BLaER1 treated with 17β-estradiol and CSF1 and Interleukin-3, amounts not matched to agents 10 nM and 100 nM (cell line): Measurements from ENCODE around the gene ASB13.

ENCODE experiments used
- H3K27ac ChIP-seq, 11 experiments: shearing (Covaris generic); formaldehyde crosslinking; 2 replicates each; pipeline ENCODE4 v1.8.1; 2022
- H3K27me3 ChIP-seq, 11 experiments: shearing (Covaris generic); formaldehyde crosslinking; 2 replicates each; pipeline ENCODE4 v1.8.1; 2022
- H3K36me3 ChIP-seq, 11 experiments: shearing (Covaris generic); formaldehyde crosslinking; 2 replicates each; pipeline ENCODE4 v1.8.1; 2022
- H3K4me1 ChIP-seq, 10 experiments: shearing (Covaris generic); formaldehyde crosslinking; 2 replicates each; pipeline ENCODE4 v1.8.1; 2022
- H3K4me2 ChIP-seq, 11 experiments: shearing (Covaris generic); formaldehyde crosslinking; 2 replicates each; pipeline ENCODE4 v1.8.1; 2022
- H3K4me3 ChIP-seq, 10 experiments: shearing (Covaris generic); formaldehyde crosslinking; 2 replicates each; pipeline ENCODE4 v1.8.1; 2022
- H3K9ac ChIP-seq, 11 experiments: shearing (Covaris generic); formaldehyde crosslinking; 2 replicates each; pipeline ENCODE4 v1.8.1; 2022
- H3K9me3 ChIP-seq, 11 experiments: shearing (Covaris generic); formaldehyde crosslinking; replicated peaks in 1 of 11; 2 replicates each; pipeline ENCODE4 v1.8.1; 2022
- H4K20me1 ChIP-seq, 11 experiments: shearing (Covaris generic); formaldehyde crosslinking; 2 replicates each; pipeline ENCODE4 v1.8.1; 2022
- Cebpa-rat ChIP-seq, 11 experiments: shearing (Covaris generic); IDR thresholded peaks; 2 replicates each; pipeline ENCODE4 v1.8.1; 2022

Gene ASB13

DNA sequence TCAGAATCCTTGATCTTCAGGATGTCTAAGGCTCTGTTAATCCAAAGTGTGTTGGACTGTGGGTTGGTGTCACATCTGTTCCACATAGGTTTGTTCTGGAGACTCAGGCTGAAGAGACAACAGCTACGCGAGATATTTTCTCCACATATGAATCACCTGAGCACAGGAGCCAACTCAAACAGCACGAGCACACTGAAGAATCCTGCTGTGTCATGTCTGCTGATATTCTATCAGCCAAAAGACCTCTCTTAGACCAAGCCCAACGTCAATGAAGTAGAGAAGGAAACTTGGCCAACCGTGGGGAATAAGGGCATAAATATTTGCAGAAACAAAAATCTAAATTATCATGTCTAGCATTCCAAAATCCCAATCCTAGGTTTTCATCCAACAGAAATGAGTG, 15.5 kb upstream of the ASB13 start:
- 0 out of 22 replicates have a peak, but pooled peaks cover 0 to 3% (median 0%) of the 10 kb centered on the region in 11 experiments for H3K27me3 ChIP-seq
- H3K4me1 ChIP-seq: peaks cover 4 to 17% (median 11%) of the 10 kb centered on the region in 10 experiments; a peak in 17 of 20 replicates
- no peaks in the 10 kb centered on the region for H3K36me3 ChIP-seq
- H3K27ac ChIP-seq: no peak overlapping the region
- no peak overlapping the region for H3K4me3 ChIP-seq
- H3K4me2 ChIP-seq: no peak overlapping the region
- TF ChIP-seq Cebpa-rat (IDR thresholded peaks at IDR 0.05): no peak
- peaks cover 0 to 6% (median 0%) of the 10 kb centered on the region in 11 experiments; a peak in 6 of 22 replicates for H3K9me3 ChIP-seq
- H3K9ac ChIP-seq: no peak overlapping the region
- H4K20me1 ChIP-seq: peaks cover 0 to 22% (median 15%) of the 10 kb centered on the region in 11 experiments; a peak in 17 of 22 replicates

DNA sequence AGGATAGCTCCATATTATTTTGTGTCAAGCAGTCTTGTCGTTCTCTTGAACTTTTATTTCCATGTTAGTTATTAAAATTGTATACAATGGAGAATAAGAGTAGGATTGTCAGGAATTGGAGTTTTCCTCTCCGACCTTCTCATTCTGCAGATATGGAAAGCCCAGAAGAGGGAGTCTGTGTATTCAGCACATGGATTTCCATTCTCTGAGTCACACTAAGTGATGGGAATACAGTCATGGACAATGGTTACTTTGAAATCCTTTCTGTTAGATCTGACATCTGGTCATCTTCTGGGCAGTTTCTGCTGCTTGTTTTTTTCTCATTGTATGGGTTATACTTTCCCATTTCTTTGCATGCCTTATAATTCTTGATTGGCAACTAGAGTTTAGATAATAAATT, 13.2 kb upstream of the ASB13 start:
- Histone ChIP-seq H3K4me3 (no peak overlapping the region), H3K36me3 (no peaks in the 10 kb centered on the region), H3K4me2 (no peak overlapping the region), H4K20me1 (no peaks in the 10 kb centered on the region), H3K27ac (no peak overlapping the region), H3K9ac (no peak overlapping the region), H3K4me1 (peaks cover 0 to 5% (median 4%) of the 10 kb centered on the region in 10 experiments; a peak in 11 of 20 replicates), H3K27me3 (0 out of 22 replicates have a peak, but pooled peaks cover 0 to 3% (median 0%) of the 10 kb centered on the region in 11 experiments), H3K9me3 (peaks cover 0 to 10% (median 5%) of the 10 kb centered on the region in 11 experiments; a peak in 16 of 22 replicates)
- TF ChIP-seq Cebpa-rat (IDR thresholded peaks at IDR 0.05): no peak

DNA sequence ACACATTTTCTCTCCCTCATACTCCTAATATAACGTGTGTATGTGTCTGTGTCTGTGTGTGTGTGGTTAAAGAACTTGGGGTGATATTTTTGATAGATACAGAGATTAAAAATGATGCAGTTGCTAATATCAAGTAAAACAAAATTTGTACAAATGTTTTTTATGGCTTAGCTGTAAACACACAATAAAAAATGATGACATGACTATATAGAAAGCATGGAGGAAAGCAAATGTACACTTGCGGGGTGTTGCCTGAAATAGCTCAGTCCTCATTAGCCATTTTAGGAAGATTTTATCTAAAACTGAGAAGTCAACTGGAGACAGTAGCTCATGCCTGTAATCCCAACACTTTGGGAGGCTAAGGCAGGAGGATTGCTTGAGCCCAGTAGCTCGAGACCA, 12.6 kb upstream of the ASB13 start:
- no peak overlapping the region for H3K27ac ChIP-seq
- H3K4me3 ChIP-seq: no peak overlapping the region
- peaks cover 0 to 4% (median 1%) of the 10 kb centered on the region in 10 experiments; a peak in 11 of 20 replicates for H3K4me1 ChIP-seq
- no peak overlapping the region for H3K9ac ChIP-seq
- H3K9me3 ChIP-seq: peaks cover 5 to 14% (median 10%) of the 10 kb centered on the region in 11 experiments; a peak in 21 of 22 replicates
- 0 out of 22 replicates have a peak, but pooled peaks cover 0 to 3% (median 0%) of the 10 kb centered on the region in 11 experiments for H3K27me3 ChIP-seq
- no peaks in the 10 kb centered on the region for H3K36me3 ChIP-seq
- no peaks in the 10 kb centered on the region for H4K20me1 ChIP-seq
- no peak overlapping the region for H3K4me2 ChIP-seq
- no peak for TF ChIP-seq Cebpa-rat (IDR thresholded peaks at IDR 0.05)

DNA sequence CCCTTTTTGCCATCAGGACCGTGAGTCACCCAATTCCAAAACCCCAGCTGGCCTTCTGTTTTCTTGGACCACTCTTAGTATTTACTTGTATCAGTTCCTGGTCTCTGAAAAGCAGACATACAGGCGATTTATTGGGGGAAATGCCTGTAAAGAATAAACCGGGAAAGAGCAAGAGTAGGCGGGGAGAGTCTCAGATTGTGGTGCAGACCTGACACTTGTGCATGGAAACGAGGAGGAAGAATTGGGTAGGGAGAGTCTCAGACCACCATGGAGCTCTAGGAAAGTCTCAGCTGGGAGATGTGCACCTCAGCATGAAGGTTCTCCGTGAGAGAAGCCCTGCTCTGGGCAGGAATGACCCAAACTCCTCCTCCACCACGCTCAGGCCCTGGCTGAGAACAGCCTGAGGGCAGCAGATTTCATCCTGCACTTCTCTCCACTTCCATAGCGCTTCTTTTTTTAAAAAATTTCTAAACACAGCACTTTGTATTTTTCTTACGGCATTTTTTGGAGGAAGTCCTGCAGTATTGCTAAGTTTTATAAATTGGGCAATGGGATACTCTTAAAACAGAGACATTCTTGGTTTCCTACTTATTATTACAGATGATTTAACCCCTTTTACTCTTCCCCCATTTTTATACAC, 12.1 kb upstream of the ASB13 start:
- Histone ChIP-seq H3K27me3 (0 out of 22 replicates have a peak, but pooled peaks cover 0 to 3% (median 0%) of the 10 kb centered on the region in 11 experiments), H3K9me3 (peaks cover 9 to 16% (median 14%) of the 10 kb centered on the region in 11 experiments; a peak in 21 of 22 replicates), H3K27ac (no peak overlapping the region), H3K9ac (no peak overlapping the region), H3K4me1 (no peaks in the 10 kb centered on the region), H3K4me2 (no peak overlapping the region; a peak in 1 of 22 replicates), H4K20me1 (no peaks in the 10 kb centered on the region), H3K4me3 (no peak overlapping the region), H3K36me3 (no peaks in the 10 kb centered on the region)
- TF ChIP-seq Cebpa-rat (IDR thresholded peaks at IDR 0.05): no peak

DNA sequence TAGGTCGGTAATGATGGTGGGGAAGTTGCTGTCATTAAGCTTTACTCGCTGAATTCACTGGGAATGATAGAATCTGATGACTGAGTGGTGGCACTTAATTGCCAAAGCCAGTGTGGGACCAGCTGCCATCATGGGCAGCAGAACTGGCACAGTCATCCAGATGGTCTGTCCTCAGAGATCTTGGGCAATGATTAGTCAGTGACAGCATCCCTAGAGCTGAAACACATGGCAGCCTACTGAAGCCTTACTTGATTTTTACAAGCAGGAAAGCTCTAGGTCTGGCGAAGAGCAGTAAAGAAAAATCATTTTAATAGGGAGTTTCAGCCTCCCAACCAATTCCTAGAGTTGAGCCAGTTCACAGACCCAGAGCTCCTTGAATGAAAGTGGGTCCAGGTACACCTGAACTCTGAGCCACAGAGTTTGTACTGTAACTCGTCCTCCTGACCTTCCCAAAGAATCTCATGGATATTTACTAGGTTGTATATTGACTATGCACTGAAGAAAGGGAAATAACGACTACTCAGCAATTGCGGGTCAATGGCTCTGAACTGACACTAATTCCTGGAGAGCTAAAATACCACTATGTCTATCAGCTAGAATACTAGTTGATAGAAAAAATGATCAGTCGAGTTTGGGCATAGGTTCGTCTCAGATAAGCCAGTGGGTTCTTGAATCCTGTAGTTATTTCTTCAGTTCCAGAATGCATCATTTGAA, 4.4 kb upstream of the ASB13 start:
- Histone ChIP-seq H3K4me1 (peaks cover 0 to 11% (median 9%) of the 10 kb centered on the region in 10 experiments; a peak in 17 of 20 replicates), H3K9me3 (peaks cover 17 to 31% (median 24%) of the 10 kb centered on the region in 11 experiments), H3K9ac (no peak overlapping the region), H4K20me1 (no peaks in the 10 kb centered on the region), H3K36me3 (no peaks in the 10 kb centered on the region), H3K4me2 (no peak overlapping the region), H3K4me3 (no peak overlapping the region), H3K27me3 (peaks cover 0 to 21% (median 20%) of the 10 kb centered on the region in 11 experiments; a peak in 19 of 22 replicates), H3K27ac (no peak overlapping the region)
- TF ChIP-seq Cebpa-rat (IDR thresholded peaks at IDR 0.05): no peak

DNA sequence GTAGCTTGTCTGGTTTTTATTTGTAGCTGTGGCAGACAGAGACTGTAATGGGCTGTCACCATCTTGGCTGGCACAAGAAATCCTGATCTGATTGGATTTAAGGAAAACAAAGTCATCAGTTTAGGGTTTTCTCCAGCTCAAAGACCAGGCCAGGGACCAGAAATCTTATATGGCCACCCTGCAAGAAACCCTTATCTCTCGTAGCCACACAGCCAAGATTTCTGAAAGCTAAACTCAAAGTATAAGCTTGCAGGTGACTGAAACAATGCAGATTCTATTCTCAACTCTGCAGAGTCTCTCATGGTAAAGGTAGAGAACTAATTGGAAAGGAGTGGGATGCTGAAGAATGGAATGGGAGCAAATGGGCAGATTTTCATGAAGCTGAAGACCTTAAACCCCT, 3.2 kb upstream of the ASB13 start:
- H3K9ac ChIP-seq: no peak overlapping the region
- peaks cover 14 to 27% (median 24%) of the 10 kb centered on the region in 11 experiments for H3K9me3 ChIP-seq
- H3K4me2 ChIP-seq: no peak overlapping the region
- TF ChIP-seq Cebpa-rat (IDR thresholded peaks at IDR 0.05): no peak
- no peak overlapping the region for H3K27ac ChIP-seq
- H4K20me1 ChIP-seq: no peaks in the 10 kb centered on the region
- H3K4me3 ChIP-seq: no peak overlapping the region
- H3K27me3 ChIP-seq: peaks cover 0 to 32% (median 28%) of the 10 kb centered on the region in 11 experiments; a peak in 19 of 22 replicates
- H3K4me1 ChIP-seq: peaks cover 10 to 21% (median 19%) of the 10 kb centered on the region in 10 experiments; a peak in 19 of 20 replicates
- H3K36me3 ChIP-seq: no peaks in the 10 kb centered on the region

DNA sequence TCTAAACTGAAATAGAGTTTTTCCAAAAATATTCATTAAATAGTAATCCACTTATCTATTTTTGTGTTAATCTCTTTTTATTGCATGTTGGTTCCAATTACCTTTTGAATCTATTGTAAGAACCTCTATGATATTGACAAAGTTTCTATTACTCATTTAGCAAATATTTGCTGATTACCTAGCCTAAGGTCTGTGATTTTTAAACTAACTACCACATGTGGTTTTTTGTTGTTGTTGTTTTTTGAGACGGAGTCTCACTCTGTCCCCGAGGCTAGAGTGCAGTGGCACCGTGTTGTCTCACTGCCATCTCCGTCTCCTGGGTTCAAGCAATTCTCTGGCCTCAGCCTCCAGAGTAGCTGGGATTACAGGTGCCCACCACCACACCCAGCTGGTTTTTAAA, 2.0 kb upstream of the ASB13 start:
- peaks cover 0 to 32% (median 28%) of the 10 kb centered on the region in 11 experiments; a peak in 19 of 22 replicates for H3K27me3 ChIP-seq
- no peak overlapping the region for H3K9ac ChIP-seq
- peaks cover 3 to 15% (median 13%) of the 10 kb centered on the region in 11 experiments; a peak in 21 of 22 replicates for H3K9me3 ChIP-seq
- peaks cover 0 to under 1% (median 0%) of the 10 kb centered on the region in 11 experiments; a peak in 2 of 22 replicates for H4K20me1 ChIP-seq
- H3K4me3 ChIP-seq: no peak overlapping the region
- no peak for TF ChIP-seq Cebpa-rat (IDR thresholded peaks at IDR 0.05)
- H3K27ac ChIP-seq: no peak overlapping the region
- H3K36me3 ChIP-seq: no peaks in the 10 kb centered on the region
- H3K4me1 ChIP-seq: peaks cover 10 to 25% (median 21%) of the 10 kb centered on the region in 10 experiments; a peak in 19 of 20 replicates
- H3K4me2 ChIP-seq: no peak overlapping the region

DNA sequence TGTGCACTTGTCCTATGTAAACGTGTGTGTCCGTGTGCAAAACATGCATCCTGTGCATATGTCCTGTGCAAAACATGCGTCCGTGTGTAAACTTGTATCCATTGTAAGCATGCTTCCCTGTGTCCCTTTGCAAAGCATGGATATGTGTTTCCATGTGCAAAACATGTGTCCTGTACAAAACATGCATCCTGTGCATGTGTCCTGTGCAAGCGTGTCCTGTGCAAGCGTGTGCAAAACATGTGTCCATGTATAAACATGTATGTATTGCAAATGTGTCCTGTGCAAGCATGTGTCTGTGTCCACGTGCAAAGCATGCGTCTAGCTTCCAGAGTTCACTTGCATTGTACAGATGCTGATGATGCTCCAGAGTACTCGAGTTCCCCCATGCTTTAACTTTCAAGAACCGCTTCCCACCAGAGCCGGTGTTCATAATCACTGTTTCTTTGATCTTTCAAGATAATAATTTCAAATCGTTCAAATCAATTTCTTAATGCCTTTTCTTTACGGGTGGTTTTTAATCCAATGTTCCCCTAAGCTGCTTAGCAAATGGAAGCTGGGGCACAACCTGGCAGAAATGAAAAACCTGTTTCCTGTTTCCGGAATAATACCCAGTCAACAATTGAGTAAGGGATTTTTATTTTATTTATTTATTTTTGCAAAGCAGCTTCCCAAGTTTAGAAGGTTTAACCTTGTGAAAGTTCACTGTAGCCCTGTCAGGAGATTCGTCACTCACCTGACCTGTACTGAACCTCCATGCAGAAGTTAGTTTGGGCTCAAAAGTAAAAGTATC, 641 bp upstream of the ASB13 start:
- Histone ChIP-seq H3K4me3 (peak overlapping the region; percentile 68 to 95 (median 78)), H4K20me1 (peaks cover 0 to 5% (median 0%) of the 10 kb centered on the region in 11 experiments; a peak in 4 of 22 replicates), H3K27ac (no peak overlapping the region), H3K27me3 (peaks cover 0 to 32% (median 28%) of the 10 kb centered on the region in 11 experiments; a peak in 19 of 22 replicates), H3K4me1 (peaks cover 10 to 33% (median 25%) of the 10 kb centered on the region in 10 experiments; a peak in 19 of 20 replicates), H3K4me2 (peak overlapping the region; percentile 83 to 99 (median 98)), H3K9me3 (peaks cover 0 to 2% (median 2%) of the 10 kb centered on the region in 11 experiments; a peak in 13 of 22 replicates), H3K36me3 (no peaks in the 10 kb centered on the region), H3K9ac (peak overlapping the region in 9 of 11 experiments; percentile 79 to 86 (median 82); a peak in 18 of 22 replicates)
- TF ChIP-seq Cebpa-rat (IDR thresholded peaks at IDR 0.05): no peak
